ENCODE results near the gene ZNF329. TPM values are rescaled to one million over a fixed set of nuclear protein-coding genes. Genes with fewer than 3 reads are reported as not detected.

The ZNF329 gene
- total and polyA plus RNA-seq, 2 of the 13 experiments (the other 11 are each of a cell fraction or from before 2014, with no cell fraction given) = 3.8 to 9.6 TPM

GRCh38 chr19:58182989-58183816, 32.6 kb upstream of the ZNF329 start, which contains the start of gene ZNF274 (continued):
- TF ChIP-seq, protein P1, sequence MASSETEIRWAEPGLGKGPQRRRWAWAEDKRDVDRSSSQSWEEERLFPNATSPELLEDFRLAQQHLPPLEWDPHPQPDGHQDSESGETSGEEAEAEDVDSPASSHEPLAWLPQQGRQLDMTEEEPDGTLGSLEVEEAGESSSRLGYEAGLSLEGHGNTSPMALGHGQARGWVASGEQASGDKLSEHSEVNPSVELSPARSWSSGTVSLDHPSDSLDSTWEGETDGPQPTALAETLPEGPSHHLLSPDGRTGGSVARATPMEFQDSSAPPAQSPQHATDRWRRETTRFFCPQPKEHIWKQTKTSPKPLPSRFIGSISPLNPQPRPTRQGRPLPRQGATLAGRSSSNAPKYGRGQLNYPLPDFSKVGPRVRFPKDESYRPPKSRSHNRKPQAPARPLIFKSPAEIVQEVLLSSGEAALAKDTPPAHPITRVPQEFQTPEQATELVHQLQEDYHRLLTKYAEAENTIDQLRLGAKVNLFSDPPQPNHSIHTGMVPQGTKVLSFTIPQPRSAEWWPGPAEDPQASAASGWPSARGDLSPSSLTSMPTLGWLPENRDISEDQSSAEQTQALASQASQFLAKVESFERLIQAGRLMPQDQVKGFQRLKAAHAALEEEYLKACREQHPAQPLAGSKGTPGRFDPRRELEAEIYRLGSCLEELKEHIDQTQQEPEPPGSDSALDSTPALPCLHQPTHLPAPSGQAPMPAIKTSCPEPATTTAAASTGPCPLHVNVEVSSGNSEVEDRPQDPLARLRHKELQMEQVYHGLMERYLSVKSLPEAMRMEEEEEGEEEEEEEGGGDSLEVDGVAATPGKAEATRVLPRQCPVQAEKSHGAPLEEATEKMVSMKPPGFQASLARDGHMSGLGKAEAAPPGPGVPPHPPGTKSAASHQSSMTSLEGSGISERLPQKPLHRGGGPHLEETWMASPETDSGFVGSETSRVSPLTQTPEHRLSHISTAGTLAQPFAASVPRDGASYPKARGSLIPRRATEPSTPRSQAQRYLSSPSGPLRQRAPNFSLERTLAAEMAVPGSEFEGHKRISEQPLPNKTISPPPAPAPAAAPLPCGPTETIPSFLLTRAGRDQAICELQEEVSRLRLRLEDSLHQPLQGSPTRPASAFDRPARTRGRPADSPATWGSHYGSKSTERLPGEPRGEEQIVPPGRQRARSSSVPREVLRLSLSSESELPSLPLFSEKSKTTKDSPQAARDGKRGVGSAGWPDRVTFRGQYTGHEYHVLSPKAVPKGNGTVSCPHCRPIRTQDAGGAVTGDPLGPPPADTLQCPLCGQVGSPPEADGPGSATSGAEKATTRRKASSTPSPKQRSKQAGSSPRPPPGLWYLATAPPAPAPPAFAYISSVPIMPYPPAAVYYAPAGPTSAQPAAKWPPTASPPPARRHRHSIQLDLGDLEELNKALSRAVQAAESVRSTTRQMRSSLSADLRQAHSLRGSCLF (CRISPR knock-in tag; IDR thresholded peaks at IDR 0.05; ENCODE audit: borderline replicate concordance) = no peak
- TF ChIP-seq ZNF83 (CRISPR knock-in tag; IDR thresholded peaks at IDR 0.05; ENCODE audit: borderline replicate concordance) = 0 out of 2 replicates have a peak, but pooled peaks have one; percentile 11
- TF ChIP-seq ZNF672 (CRISPR knock-in tag; IDR thresholded peaks at IDR 0.05) = peak; percentile 71; the same call in 1 of the 2 replicates
- peak; percentile 73 for TF ChIP-seq CREB1 (IDR thresholded peaks at IDR 0.05)
- peak; percentile 88 for TF ChIP-seq CREB1 (CRISPR knock-in tag; IDR thresholded peaks at IDR 0.05)
- TF ChIP-seq MBNL3 (CRISPR knock-in tag; conservative IDR thresholded peaks at IDR 0.05) = no peak
- TF ChIP-seq PHF20 (CRISPR knock-in tag; IDR thresholded peaks at IDR 0.05) = no peak; the same call in none of the 2 replicates
- TF ChIP-seq ZNF256 (CRISPR knock-in tag; conservative IDR thresholded peaks at IDR 0.05) = no peak
- TF ChIP-seq, protein P2, sequence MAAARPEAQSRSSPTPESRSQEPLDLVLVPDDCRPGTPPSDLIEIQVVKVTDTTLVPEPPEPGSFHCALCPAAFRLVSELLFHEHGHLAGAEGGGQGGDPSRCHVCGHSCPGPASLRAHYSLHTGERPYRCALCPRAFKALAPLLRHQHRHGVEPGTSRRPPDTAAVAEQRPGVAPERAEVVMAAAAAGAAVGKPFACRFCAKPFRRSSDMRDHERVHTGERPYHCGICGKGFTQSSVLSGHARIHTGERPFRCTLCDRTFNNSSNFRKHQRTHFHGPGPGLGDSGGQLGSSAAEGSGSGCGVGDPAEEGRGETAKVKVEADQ (CRISPR knock-in tag; IDR thresholded peaks at IDR 0.05; ENCODE audit: borderline replicate concordance) = no peak
- TF ChIP-seq HNRNPH1 (optimal IDR thresholded peaks at IDR 0.05; ENCODE audit: low read depth, low read length) = no peak
- no peak for TF ChIP-seq ZNF878 (CRISPR knock-in tag; IDR thresholded peaks at IDR 0.05)
- TF ChIP-seq, protein P3, sequence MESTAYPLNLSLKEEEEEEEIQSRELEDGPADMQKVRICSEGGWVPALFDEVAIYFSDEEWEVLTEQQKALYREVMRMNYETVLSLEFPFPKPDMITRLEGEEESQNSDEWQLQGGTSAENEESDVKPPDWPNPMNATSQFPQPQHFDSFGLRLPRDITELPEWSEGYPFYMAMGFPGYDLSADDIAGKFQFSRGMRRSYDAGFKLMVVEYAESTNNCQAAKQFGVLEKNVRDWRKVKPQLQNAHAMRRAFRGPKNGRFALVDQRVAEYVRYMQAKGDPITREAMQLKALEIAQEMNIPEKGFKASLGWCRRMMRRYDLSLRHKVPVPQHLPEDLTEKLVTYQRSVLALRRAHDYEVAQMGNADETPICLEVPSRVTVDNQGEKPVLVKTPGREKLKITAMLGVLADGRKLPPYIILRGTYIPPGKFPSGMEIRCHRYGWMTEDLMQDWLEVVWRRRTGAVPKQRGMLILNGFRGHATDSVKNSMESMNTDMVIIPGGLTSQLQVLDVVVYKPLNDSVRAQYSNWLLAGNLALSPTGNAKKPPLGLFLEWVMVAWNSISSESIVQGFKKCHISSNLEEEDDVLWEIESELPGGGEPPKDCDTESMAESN (CRISPR knock-in tag; conservative IDR thresholded peaks at IDR 0.05) = peak; percentile 29
- TF ChIP-seq ZNF468 (CRISPR knock-in tag; IDR thresholded peaks at IDR 0.05) = 0 out of 2 replicates have a peak, but pooled peaks have one; percentile 71
- peak; percentile 82 for TF ChIP-seq POGZ (CRISPR knock-in tag; IDR thresholded peaks at IDR 0.05)
- TF ChIP-seq PRDM4 (CRISPR knock-in tag; IDR thresholded peaks at IDR 0.05; ENCODE audit: borderline replicate concordance) = no peak
- TF ChIP-seq REL (CRISPR knock-in tag; conservative IDR thresholded peaks at IDR 0.05) = peak; percentile 95
- TF ChIP-seq MTERF4 (CRISPR knock-in tag; IDR thresholded peaks at IDR 0.05) = no peak
